Activated naive CD4-positive, alpha-beta T cell treated with anti-CD3 and anti-CD28 coated beads, Interleukin-2, amount 50 U/mL, for 16 hours (primary cell): ENCODE data around the gene KCNJ6.
"Not testable (repeated sequence)": the region's sequence is repeated elsewhere in the genome, so short reads cannot be mapped to it uniquely, and the experiment has no call there.

Source experiments
- DNase-seq: peaks from one replicate; pipeline ENCODE4 v3.0.0-alpha.2; 2020

The KCNJ6 gene

GRCh38 chr21:37916310-37917051, at the start of gene KCNJ6:
Gene KCNJ6 (minus strand): TSS chr21:37916457. CDS start chr21:37840682, 75,775 bp downstream.
- DNase-seq: no peak

- DNase-seq: no peak
These were observed 49.0 kb upstream of the KCNJ6 start for GRCh38 chr21:37965088-37965805.

DNA sequence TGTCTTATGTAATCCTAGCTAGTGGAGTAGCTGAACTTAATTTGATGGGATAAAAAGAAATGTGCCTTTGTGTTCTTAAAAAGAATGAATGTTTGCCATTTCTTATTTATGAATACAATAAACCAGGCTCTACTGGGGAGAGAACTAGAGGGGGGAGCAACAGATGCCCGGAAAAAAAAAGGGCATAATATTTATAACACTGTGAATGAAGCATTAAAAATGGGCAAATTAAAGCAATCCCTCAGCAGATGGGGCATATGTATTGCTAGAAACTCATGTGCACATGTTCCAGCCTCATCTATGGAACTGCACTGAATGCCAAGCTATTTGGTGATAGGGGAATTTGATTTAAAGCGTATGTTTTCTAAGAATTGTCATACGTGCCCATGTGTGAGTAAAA, 42.3 kb upstream of the KCNJ6 start:
- no peak for DNase-seq

DNA sequence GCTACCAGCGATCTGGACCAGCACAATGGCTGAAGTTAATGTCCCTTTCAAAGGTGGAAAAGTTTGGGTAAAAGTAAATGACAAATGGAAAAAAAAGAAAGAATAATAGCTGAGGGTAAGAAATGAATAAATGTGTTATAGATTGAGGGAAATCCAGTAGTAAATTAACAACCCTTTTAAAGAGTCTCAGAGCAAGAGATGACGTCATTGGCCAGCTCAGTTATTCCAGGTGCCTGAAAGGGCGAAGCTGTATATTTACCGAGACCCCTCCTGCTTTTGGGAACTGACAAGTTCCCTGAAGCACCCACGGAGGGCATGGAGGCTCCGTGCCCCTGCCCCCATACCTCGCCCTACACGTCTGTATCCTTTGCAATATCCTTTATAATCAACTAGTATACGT, 40.5 kb upstream of the KCNJ6 start:
- DNase-seq: no peak

DNA sequence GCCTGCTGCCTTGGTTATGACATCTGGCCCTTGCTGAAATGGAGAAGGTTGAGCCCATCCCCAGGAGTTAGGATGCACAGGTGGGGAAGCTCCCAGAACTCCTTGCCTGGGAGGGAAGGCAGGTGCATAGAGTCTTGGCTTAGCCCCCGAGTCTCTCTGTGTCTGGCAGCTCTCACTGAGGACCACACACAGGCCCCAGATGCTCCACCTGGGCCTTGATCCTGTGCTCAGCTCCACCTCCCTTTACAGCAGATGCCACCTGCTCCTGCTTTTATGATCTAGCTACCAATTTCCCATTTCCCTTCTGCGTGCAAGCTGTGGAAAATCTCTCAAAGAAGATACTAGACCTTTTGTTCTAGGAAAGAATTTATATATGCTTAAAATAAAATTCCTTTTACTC, 28.8 kb upstream of the KCNJ6 start:
- no peak for DNase-seq

- DNase-seq: no peak
These were observed 28.2 kb upstream of the KCNJ6 start for GRCh38 chr21:37944496-37944895.

DNA sequence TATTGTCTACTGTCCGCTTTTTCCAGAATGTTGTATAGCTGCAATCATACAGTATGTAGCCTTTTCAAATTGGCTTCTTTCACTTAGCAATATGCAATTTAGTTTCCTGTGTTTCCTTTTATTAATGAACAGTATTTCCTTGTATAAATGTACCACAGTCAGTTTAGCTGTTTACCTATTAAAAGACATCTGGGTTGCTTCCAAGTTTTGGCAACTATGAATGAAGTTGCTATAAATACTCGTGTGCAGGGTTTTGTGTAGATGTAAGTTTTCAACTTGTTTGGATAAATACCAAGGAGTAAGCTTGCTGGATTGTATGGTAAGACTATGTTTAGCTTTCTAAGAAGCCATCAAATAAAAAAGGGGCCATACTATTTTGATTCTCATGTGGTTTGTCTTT, 24.4 kb upstream of the KCNJ6 start:
- no peak for DNase-seq

GRCh38 chr21:37939838-37940237, 23.6 kb upstream of the KCNJ6 start:
- no peak for DNase-seq

- DNase-seq: no peak
These were observed 23.0 kb upstream of the KCNJ6 start for GRCh38 chr21:37939251-37939650.

DNA sequence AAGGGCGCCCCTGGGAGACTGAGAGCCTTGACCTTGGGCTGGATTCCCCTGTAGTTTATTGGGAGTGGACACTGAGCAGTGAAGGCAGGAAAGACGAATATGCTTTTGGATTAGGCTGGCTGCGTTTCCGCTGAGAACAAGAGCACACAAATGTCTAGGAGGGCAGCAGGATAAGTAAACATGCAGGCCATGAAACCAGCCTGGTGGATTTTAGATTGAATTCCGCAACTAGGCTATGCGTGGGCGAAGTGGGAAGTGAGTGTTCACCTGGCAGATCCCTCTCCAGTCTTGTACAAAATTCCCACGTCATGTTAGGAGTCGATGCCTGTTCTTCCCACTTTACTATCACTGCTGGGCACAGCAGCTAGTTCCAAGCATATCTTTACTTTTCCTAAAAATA, 21.4 kb upstream of the KCNJ6 start:
- no peak for DNase-seq

- DNase-seq: no peak
These were observed 19.9 kb upstream of the KCNJ6 start for GRCh38 chr21:37936010-37936785.

DNA sequence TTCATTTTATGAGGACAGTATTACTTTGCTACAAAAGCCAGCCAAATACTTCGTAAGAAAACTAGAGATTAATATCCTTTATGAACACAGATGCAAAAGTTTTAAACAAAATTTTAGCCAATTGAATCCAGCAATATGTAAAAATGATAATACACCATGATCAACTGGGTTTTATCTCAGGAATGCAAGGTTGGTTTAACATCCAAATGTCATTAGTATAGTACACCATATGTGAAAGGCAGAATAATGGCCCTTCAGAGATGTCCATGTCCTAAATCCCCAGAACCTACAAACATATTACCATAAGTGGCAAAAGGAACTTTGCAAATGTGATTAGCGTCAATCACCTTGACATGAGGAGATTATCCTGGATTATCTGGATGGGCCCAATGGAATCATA, 16.7 kb upstream of the KCNJ6 start:
- no peak for DNase-seq

DNA sequence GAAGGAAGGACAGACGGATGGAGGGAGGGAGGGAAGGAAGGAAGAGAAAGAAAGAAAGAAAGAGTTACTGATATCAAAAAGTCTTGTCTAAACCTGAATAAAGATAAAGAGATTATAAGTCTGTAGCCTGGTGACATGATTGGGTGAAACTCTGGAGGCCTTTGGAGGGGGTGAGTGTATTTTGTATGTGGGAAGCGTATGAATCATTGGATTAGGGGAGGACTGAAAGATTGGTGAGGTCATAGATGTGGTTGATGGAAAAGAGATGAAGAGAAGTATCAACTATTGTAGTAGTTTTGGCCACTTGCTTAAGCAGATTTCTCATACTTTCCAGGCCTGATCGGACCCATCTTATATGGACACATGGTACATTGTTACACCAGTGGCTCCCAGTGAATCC, 11.5 kb upstream of the KCNJ6 start:
- DNase-seq: no peak

- DNase-seq: no peak
These were observed 4.8 kb upstream of the KCNJ6 start for GRCh38 chr21:37921091-37921490.

- DNase-seq: not testable (repeated sequence)
These were observed 4.0 kb upstream of the KCNJ6 start for GRCh38 chr21:37920302-37920701.

DNA sequence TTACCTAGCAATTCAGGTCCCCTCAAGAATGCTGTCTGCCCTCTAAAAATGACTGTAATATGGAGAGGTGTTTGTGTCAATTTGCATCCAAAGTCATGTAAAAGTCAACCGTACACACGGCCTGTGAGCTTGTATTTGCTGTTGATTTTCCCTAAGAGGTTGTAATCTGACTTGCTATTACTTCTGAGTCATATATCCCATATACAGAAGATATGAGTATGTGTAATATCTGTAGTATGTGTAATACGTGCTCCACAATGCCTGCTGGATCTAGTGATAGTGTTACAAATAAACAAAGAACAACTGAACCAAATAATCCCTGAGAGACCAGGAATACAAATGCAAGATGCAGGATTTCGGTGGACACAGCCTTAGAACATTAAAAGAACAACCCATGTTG, 1.4 kb upstream of the KCNJ6 start:
- DNase-seq: no peak

DNA sequence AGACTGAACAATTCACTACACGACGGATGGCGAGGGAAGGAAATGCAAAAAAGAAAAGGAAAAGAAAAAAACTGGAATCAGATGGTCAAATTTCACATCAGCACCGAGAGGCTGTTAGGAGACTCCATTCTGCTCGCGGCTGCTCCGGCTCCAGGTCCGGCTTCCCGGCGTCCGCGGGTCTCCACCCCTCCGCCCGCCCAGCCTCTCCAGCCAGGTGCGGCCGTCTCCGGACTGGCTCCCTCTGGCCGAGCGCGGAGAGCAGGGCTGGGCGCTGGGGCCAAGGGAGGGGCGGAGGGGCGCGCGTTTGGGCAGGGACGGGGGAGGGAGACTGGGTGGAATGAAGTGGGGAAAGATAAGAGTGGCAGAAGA, 332 bp downstream of the KCNJ6 start:
- no peak for DNase-seq

DNA sequence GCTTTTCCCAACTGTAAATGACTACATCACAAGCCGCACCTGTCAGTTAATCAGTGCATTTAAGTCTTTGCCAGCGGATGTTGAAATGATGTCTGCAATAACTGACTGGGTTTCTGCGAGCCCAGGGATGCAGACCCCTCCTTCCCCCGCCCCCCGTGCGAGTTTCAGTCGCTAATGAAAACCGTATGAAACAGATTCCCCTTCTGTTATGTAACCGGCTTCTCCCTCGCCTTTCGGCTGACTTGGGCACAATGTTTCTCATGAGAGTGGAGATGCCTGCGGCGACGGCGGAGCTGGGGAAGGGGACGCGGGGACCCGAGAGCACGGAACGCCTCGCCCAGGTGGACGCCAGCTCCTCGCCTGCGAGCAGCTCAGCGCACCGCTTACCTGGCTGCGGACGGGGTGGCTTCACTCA, 753 bp downstream of the KCNJ6 start:
- no peak for DNase-seq

GRCh38 chr21:37912616-37913015, 3.6 kb downstream of the KCNJ6 start:
- no peak for DNase-seq

- no peak for DNase-seq
These were observed 6.3 kb downstream of the KCNJ6 start for GRCh38 chr21:37909936-37910335.

DNA sequence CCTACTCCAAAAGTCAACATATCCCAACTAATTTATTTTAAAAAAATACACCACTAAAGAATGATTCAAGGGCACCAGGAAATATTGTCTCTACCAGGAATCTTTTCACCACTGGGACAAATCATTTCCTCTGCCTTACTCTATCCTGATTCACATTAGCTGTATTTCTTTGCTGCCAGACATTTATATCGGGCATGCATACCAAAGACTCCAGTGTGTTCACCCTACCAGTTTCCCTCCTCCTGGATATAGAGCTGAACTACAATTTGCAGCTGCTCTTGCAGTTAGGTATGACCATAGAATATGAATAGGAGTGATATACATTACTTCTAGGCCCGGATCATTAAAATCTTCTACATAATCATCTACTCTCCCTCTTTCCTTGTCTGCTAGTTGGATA, 7.6 kb downstream of the KCNJ6 start:
- DNase-seq: no peak

GRCh38 chr21:37907076-37907475, 9.2 kb downstream of the KCNJ6 start:
- no peak for DNase-seq

DNA sequence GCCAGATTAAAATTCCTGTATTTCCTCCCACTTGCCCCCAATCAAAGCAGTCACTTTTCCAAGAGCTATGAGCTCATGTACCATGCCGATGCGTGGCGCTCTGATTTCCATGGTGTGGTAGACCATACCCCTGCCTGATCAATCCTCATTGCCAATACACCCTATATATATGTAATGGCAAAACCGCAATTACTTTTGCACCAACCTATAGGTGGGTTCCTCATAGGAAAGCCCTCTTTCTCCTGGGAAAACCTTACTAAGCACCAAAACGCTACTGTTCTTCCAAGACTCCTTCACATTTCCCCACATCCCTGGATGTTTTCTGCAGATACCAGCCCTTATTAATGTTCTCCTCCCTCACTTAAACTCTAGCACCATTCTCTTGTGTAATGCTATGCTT, 11.0 kb downstream of the KCNJ6 start:
- no peak for DNase-seq

- no peak for DNase-seq
These were observed 11.4 kb downstream of the KCNJ6 start for GRCh38 chr21:37904856-37905255.
